B cell (primary cell): ENCODE measurements around the gene APOC3. TPM values are rescaled to one million over a fixed set of nuclear protein-coding genes. Genes with fewer than 3 reads are reported as not detected.

Experiments
- ATAC-seq: fragments of 200-7000 bp; cut with Tn5 transposase; one replicate; pipeline ENCODE4 v1.10.0; 2021; ENCODE audit warnings: low read depth, mild to moderate bottlenecking, moderate number of reproducible peaks, moderate library complexity
- CTCF ChIA-PET: fragments of 350-600 bp; sonication (Branson Sonifier 250); formaldehyde crosslinking; loops from one replicate; lab custom pipeline; 2021; ENCODE audit warnings: antibody characterized with exemption, inconsistent platforms; lab: Charles Lee
- POLR2A ChIA-PET: fragments of 350-600 bp; sonication (Branson Sonifier 250); formaldehyde crosslinking; loops from one replicate; lab custom pipeline; 2021; ENCODE audit warnings: antibody characterized with exemption; lab: Charles Lee
- DNase-seq: peaks from one replicate; pipeline ENCODE4 v3.0.0; 2013
- H2AFZ ChIP-seq: 2 replicates; pipeline ENCODE4 v1.6.1; 2012; ENCODE audit warnings: mild to moderate bottlenecking, low read depth, low read length; ENCODE audit not compliant: insufficient read depth, poor library complexity, severe bottlenecking
- H3K27ac ChIP-seq, 2 donors: 1 replicate in 1 of 2; 2 replicates in 1 of 2; pipeline ENCODE4 v1.5.1; 2012 to 2013; ENCODE audit warnings: low read length in 2 of 2, mild to moderate bottlenecking in 2 of 2, moderate library complexity in 1 of 2
- H3K27me3 ChIP-seq, 4 experiments: fragments of 200-600 bp in 1 of 4; sonication (generic) in 1 of 4; replicated peaks in 1 of 4; 1 replicate in 2 of 4; 2 replicates in 2 of 4; pipeline versions ENCODE4 v1.6.1 to v1.7.0; 2013 to 2016; ENCODE audit warnings: low read length in 3 of 4, mild to moderate bottlenecking in 2 of 4, mixed read lengths in 1 of 4, moderate library complexity in 1 of 4; ENCODE audit not compliant: insufficient read depth in 4 of 4, control insufficient read depth in 3 of 4; ENCODE audit errors: control extremely low read depth in 1 of 4
- H3K36me3 ChIP-seq, 2 experiments: replicated peaks in 1 of 2; 1 replicate in 1 of 2; 2 replicates in 1 of 2; pipeline versions ENCODE4 v1.6.1 to v1.7.1; 2013; ENCODE audit warnings: low read length in 1 of 2; ENCODE audit not compliant: insufficient read depth in 2 of 2, control insufficient read depth in 1 of 2; ENCODE audit errors: control extremely low read depth in 1 of 2, extremely low read depth in 1 of 2
- H3K4me1 ChIP-seq, 2 donors: fragments of 200-600 bp in 1 of 2; sonication (generic) in 1 of 2; 1 replicate in 1 of 2; 2 replicates in 1 of 2; pipeline versions ENCODE4 v1.5.1 to v1.6.1; 2013 to 2017; ENCODE audit warnings: low read length in 2 of 2; ENCODE audit not compliant: control insufficient read depth in 2 of 2, insufficient read depth in 2 of 2
- H3K4me2 ChIP-seq: replicated peaks from 2 replicates; pipeline ENCODE3; 2012; ENCODE audit warnings: mild to moderate bottlenecking, low read depth, low read length; ENCODE audit not compliant: poor library complexity, severe bottlenecking
- H3K4me3 ChIP-seq, 5 experiments: fragments of 200-600 bp in 1 of 5; sonication (generic) in 1 of 5; 1 replicate in 3 of 5; 2 replicates in 2 of 5; pipeline versions ENCODE4 v1.5.1 to v1.7.0; 2011 to 2016; ENCODE audit warnings: low read length in 4 of 5, mild to moderate bottlenecking in 4 of 5, low read depth in 2 of 5, control low read depth in 1 of 5, moderate library complexity in 1 of 5; ENCODE audit not compliant: insufficient read depth in 1 of 5; ENCODE audit errors: control extremely low read depth in 1 of 5, extremely low read depth in 1 of 5
- H3K79me2 ChIP-seq: fragments of 200-600 bp; sonication (generic); one replicate; pipeline ENCODE4 v1.6.0; 2016; ENCODE audit warnings: low read length; ENCODE audit not compliant: control insufficient read depth, insufficient read depth
- H3K9ac ChIP-seq: fragments of 200-600 bp; sonication (generic); 2 replicates; pipeline ENCODE4 v1.6.1; 2017; ENCODE audit warnings: mild to moderate bottlenecking, low read length, moderate library complexity
- H3K9me3 ChIP-seq, 3 donors: one replicate each; pipeline versions ENCODE4 v1.6.1 to v1.7.1; 2013; ENCODE audit warnings: low read length in 2 of 3; ENCODE audit not compliant: control insufficient read depth in 2 of 3, insufficient read depth in 1 of 3; ENCODE audit errors: control extremely low read depth in 1 of 3
- H4K20me1 ChIP-seq: 2 replicates; pipeline ENCODE4 v1.6.0; 2012; ENCODE audit warnings: mild to moderate bottlenecking, low read length; ENCODE audit not compliant: insufficient read depth, control insufficient read depth, poor library complexity, severe bottlenecking
- H3K27ac Mint-ChIP-seq: one replicate; pipeline ENCODE4 v1.8.0; 2021; ENCODE audit warnings: mixed read lengths
- H3K27me3 Mint-ChIP-seq: one replicate; pipeline ENCODE4 v1.8.0; 2021; ENCODE audit warnings: mixed read lengths
- H3K4me1 Mint-ChIP-seq: one replicate; pipeline ENCODE4 v1.8.0; 2021; ENCODE audit warnings: mixed read lengths
- H3K4me3 Mint-ChIP-seq: one replicate; pipeline ENCODE4 v1.8.0; 2021; ENCODE audit warnings: mixed read lengths
- H3K9me3 Mint-ChIP-seq: one replicate; pipeline ENCODE4 v1.8.0; 2022; ENCODE audit warnings: mixed read lengths; ENCODE audit not compliant: insufficient read depth
- CTCF ChIP-seq: fragments of 200-600 bp; IDR thresholded peaks from one replicate; pipeline ENCODE4 v1.8.0; 2022; ENCODE audit warnings: antibody characterized with exemption, mild to moderate bottlenecking
- EZH2 ChIP-seq: IDR thresholded peaks from 2 replicates; pipeline ENCODE4 v1.6.1; 2012; ENCODE audit warnings: borderline replicate concordance, low read depth, mild to moderate bottlenecking, moderate library complexity, low read length; ENCODE audit not compliant: insufficient read depth, poor library complexity, severe bottlenecking
- WGBS: methylation state at CpG from one replicate; pipeline ENCODE4 v1.1.5; 2013; ENCODE audit warnings: missing lambda C conversion rate; ENCODE audit not compliant: insufficient coverage; 5-methylcytosine and 5-hydroxymethylcytosine counted together
- intact Hi-C: fragments of 100-400 bp; cut with micrococcal nuclease; formaldehyde crosslinking; loops from one replicate; pipeline ENCODE4 v1.10.0; 2022
- polyA plus RNA-seq: library from polyadenylated mRNA; depleted of rRNA; stranded (reverse); fragments of >200 nt; gene quantifications from 2 replicates; pipeline ENCODE4 v1.2.3, GENCODE V29; 2012
- total RNA-seq, 2 donors: library from RNA; stranded (reverse); fragments of 120-200 nt in 1 of 2; gene quantifications; 1 replicate in 1 of 2; 2 replicates in 1 of 2; pipeline versions ENCODE4 v1.2.3 to v1.2.4, GENCODE V29; 2013 to 2022

APOC3 gene
- total and polyA plus RNA-seq, 2 donors (not counting 1 experiment from before 2014, with no cell fraction given): not detected

GRCh38 chr11:116791002-116791812 is 38.5 kb upstream of the APOC3 start:
- H3K4me3 Mint-ChIP-seq: peak overlapping the region; percentile 41

More at GRCh38 chr11:116791002-116791812, 38.5 kb upstream of the APOC3 start:
- Histone ChIP-seq H2AFZ (peak overlapping the region; percentile 54), H3K27ac (no peak overlapping the region), H3K4me1 (peaks cover 22 to 28% of the 10 kb centered on the region in 2 donors), H3K4me3 (no peak overlapping the region), H3K79me2 (peaks cover 23% of the 10 kb centered on the region), H4K20me1 (no peaks in the 10 kb centered on the region), H3K36me3 (peaks cover 0 to 6% of the 10 kb centered on the region in 2 experiments), H3K9ac (no peak overlapping the region), H3K27me3 (peaks cover 0 to 10% (median 0%) of the 10 kb centered on the region in 4 experiments), H3K4me2 (peak overlapping the region; percentile 46), H3K9me3 (no peaks in the 10 kb centered on the region)
- H3K4me1 Mint-ChIP-seq: peaks cover 29% of the 10 kb centered on the region
- POLR2A ChIA-PET: no interaction called here
- no peaks in the 10 kb centered on the region for H3K9me3 Mint-ChIP-seq
- ATAC-seq (peak; percentile 54), DNase-seq (peak; percentile 73)
- intact Hi-C loops: loop anchor here (1.0 to 10.0 kb wide), 2 partner anchors 45 to 84 kb away; no protein-coding TSS in a partner anchor
- TF ChIP-seq EZH2 (no peak), CTCF (peak; percentile 80)
- CTCF ChIA-PET: interaction anchor here (0.6 to 7.1 kb wide), 19 partner anchors 9 to 440 kb away, joined by 3 to 80 read pairs (median 5); partner anchors contain the start of genes APOA1, PCSK7 and SIDT2
- 34% methylated on average over 29 of the region's 31 CpGs for WGBS
- H3K27me3 Mint-ChIP-seq: peaks cover 7% of the 10 kb centered on the region
- no peak overlapping the region for H3K27ac Mint-ChIP-seq
